GM21619 (cell line): Measurements from ENCODE around the gene HDGFL2.
"Not testable (repeated sequence)": the region's sequence is repeated elsewhere in the genome, so short reads cannot be mapped to it uniquely, and the experiment has no call there.

Experiments
- ATAC-seq: cut with Tn5 transposase; IDR thresholded peaks from one replicate; pipeline ENCODE4 v1.9.1; 2021; ENCODE audit not compliant: unreplicated experiment

HDGFL2 gene

GRCh38 chr19:4511300-4512054 is 39.4 kb downstream of the HDGFL2 start:
- ATAC-seq = no peak

DNA sequence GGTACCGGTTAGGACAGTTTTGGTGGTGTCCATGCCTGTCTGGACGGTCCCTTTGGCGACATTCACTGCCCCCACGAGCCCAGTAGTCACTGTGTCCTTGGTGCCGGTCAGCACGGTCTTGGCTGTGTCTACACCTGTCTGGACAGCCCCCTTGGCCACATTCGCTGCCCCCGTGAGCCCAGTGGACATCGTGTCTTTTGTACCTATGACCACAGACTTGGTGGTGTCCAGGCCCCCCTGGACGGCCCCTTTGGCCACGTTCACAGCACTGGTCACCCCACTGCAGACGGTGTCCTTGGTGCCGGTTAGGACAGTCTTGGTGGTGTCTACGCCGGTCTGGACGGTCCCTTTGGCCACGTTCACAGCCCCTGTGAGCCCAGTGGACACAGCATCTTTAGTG is 40.0 kb downstream of the HDGFL2 start:
- ATAC-seq = no peak

DNA sequence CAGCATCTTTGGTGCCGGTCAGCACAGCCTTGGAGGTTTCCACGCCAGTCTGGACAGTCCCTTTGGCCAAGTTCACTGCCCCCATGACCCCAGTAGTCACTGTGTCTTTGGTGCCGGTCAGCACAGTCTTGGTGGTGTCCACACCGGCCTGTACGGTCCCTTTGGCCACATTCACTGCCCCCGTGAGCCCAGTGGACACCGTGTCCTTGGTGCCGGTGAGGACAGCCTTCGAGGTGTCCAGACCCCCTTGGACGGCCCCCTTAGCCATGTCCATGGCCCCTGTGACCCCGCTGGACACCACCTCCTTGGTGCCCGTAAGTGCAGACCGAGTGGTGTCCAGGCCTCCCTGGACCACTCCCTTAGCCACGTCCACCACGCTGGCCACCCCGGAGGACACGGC is 41.2 kb downstream of the HDGFL2 start:
- ATAC-seq = no peak

GRCh38 chr19:4515732-4516131 is 43.6 kb downstream of the HDGFL2 start:
- ATAC-seq = no peak

GRCh38 chr19:4516199-4516938 is 44.3 kb downstream of the HDGFL2 start:
- ATAC-seq = no peak

DNA sequence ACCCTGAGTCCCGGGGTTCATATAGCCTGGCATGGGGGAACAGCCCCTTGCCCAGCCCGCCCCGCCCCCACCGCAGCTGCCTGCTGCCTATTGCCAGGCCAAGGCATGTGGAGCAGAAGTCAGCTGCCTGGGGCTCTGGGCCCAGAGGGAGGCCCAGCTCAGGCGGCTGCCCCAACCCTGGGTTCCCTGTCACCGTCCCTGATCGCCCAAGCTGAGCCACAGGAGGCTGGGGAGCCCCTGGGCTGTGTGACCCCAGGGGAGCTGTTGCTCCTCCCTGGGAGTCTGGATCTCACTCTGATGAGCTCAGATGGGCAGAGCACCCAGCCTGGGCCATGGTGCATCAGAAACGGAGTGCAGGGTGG is 44.8 kb downstream of the HDGFL2 start:
- no peak for ATAC-seq

GRCh38 chr19:4517451-4518057 is 45.5 kb downstream of the HDGFL2 start:
- no peak for ATAC-seq

DNA sequence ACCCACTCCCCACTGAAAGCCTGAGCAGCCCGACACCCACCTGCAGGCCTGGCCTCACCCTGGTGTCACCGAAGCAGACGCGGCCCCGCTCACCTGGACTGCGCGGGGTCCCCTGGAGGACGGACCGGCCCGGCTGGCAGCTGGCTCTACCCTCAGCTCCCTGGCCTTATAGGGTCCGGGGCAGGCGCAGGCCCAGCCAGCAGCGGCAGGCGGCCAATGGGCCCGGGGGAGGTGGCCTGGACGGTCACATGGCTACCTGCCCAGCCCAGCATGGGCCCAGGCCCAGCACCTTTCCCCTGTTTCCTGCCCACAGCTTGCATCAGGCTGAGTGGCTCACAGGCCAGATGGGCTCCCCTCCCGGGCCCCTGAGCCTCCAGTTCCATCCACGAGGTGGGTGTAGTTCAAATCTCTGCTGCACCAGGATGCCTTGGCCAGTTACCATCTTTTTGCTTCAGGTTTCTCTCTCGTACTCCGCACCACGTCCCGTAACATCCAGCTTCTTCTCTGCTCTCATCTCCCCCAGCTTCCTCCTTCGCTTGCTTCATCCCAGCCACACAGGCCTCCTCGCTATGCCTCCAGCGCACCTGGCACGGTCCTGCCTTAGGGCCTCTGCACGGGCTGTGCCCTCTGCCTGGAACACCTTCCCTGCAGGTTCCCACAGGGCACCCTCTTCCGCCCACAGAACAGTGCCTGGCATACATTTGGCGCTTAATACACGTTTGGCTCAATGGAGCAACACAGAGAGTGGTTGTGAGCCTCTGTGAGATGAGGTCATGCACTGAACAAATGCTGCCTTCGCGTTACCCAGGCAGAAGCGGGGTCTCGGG is 46.5 kb downstream of the HDGFL2 start, which contains the start of gene PLIN4:
TSS of gene PLIN4 (minus strand) at position 142 of the 827 bp plus-strand sequence. CDS start 214 bp downstream, outside the sequence.
- ATAC-seq = no peak

DNA sequence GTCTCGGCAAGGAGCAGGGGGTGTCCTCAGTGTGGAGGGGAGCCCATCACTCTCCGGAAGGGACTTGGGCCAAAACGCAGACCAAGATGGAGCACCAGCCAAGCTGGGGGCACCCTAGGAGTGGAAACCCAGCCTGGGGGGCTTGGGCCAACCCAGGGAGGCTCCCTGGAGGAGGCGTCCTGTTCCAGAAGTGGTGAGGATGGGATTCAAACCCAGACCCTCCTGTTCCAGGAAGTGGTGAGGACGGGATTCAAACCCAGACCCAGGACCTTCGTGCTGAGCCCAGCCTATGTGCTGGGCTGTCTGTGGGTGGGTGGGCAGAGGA is 47.0 kb downstream of the HDGFL2 start:
- ATAC-seq = no peak

DNA sequence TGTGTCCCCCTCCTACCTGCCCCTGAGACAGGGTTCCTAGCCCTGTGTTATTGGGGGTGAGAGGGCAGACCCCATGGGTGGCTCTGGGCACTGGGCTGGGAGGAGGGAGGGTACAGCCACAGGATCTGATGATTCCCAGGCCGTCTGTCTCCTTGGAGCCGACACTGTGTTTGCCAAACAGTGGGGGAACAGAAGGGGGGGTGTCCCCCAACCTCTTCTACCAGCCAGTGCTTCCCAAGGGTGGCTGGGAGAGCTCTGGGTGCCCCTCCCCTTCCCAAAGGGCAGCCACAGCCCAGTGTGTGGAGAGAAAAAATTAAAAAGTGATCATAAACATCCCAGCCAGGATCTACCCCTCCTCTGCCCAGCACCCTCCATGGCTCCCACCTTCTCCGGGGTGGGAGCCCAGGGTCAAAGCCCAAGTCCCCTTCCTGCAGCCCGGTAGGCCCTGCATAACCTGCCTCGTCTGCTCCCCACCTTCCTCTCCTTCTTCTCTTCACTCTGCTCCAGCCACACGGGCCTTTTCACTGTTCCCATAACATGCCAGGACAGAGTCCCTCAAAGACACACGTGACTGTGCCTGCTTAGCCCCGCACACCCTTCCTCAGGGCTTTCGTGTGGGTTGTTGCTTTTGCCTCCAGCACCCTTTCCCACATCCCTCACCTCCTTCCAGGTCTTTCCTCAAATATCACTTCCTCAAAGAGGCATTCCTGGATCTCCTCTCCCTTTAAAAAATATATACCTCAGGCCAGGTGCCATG is 47.6 kb downstream of the HDGFL2 start:
- ATAC-seq = no peak

GRCh38 chr19:4521170-4521887 is 49.2 kb downstream of the HDGFL2 start:
- ATAC-seq = no peak

- no peak for ATAC-seq
Measured at GRCh38 chr19:4521888-4522242, 49.8 kb downstream of the HDGFL2 start.

DNA sequence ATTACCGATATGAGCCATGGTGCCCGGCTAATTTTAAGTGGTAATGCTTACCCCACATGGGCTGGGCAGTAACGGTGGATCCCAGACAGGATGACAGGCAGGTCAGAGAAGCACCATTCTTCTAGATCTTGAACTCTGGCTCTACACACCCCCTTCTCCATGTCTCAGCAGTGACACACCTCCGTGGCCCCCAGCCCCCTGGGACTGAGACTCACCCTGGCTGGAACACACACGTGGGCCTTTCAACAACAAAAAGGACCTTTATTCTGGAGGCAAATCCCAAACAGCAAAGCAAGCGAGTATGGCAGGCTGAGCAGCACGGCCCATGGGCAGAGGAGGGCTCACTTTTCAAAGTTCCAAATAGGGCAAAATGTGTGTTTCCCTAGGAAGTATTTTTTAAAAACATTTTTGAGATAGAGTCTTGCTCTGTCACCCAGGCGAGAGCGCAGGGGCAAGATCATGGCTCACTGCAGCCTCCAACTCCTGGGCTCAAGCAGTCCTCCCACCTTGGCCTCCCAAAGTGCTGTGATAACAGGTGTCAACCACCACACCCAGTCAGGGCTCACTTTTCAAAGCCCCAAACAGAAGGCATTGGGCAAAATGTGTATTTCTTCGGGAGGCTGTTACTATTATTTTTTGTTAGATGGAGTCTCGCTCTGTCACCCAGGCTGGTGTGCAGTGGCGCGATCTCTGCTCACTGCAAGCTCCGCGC is 50.4 kb downstream of the HDGFL2 start:
- ATAC-seq = no peak

GRCh38 chr19:4523306-4524110 is 51.4 kb downstream of the HDGFL2 start:
- no peak for ATAC-seq

GRCh38 chr19:4524808-4525562 is 52.9 kb downstream of the HDGFL2 start:
- no peak for ATAC-seq

GRCh38 chr19:4525563-4526002 is 53.5 kb downstream of the HDGFL2 start:
- ATAC-seq = no peak

DNA sequence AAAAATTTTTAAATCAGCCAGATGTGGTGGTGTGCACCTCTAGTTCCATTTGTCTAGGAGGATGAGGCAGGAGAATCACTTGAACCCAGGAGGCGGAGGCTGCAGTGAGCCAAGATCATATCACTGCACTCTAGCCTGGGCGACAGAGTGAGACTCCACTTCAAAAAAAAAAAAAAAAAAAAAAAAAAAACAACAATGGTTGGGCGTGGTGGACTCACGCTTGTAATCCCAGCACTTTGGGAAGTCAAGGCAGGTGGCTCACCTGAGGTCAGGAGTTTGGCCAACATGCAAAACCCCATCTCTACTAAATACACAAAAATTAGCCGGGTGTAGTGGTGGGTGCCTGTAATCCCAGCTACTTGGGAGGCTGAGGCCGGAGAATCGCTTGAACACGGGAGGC is 55.3 kb downstream of the HDGFL2 start:
- not testable (repeated sequence) for ATAC-seq

DNA sequence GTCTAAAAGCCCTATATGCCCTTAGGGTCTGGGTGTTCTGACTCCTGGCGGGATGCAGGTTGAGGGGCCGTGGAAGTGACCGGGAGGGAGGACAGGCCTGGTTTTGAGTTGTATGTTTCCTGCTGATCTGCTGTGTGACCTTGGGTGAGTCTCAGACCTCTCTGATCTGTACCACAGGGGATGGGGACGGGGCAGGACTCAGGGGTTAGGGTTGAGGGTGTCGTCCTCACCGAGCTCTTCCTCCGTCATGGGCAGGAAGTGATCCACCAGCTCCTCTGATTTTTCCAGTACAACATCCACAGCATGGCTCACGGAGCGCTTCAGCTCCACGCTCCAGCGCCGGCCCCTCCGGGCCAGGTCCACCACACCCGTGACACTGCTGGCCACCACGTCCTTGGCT is 56.7 kb downstream of the HDGFL2 start:
- no peak for ATAC-seq
